Hepatocyte (in vitro differentiated cells): Measurements from ENCODE around the gene EPHX1. TPM values are rescaled to one million over a fixed set of nuclear protein-coding genes. Genes with fewer than 3 reads are reported as not detected.
"Not testable (repeated sequence)": the region's sequence is repeated elsewhere in the genome, so short reads cannot be mapped to it uniquely, and the experiment has no call there.

Source experiments
- DNase-seq: peaks from one replicate; pipeline ENCODE4 v3.0.0-alpha.2; 2016; ENCODE audit warnings: low spot score
- H2AFZ ChIP-seq: fragments of 200-600 bp; sonication (generic); 2 replicates; pipeline ENCODE4 v1.6.0; 2016; ENCODE audit warnings: antibody characterized with exemption, mild to moderate bottlenecking
- H3K27ac ChIP-seq: fragments of 200-600 bp; sonication (generic); 2 replicates; pipeline ENCODE4 v1.5.1; 2016; ENCODE audit warnings: mild to moderate bottlenecking
- H3K27me3 ChIP-seq: fragments of 200-600 bp; sonication (generic); 2 replicates; pipeline ENCODE4 v1.6.1; 2016
- H3K36me3 ChIP-seq: fragments of 200-600 bp; sonication (generic); replicated peaks from 2 replicates; pipeline ENCODE4 v1.5.1; 2016; ENCODE audit warnings: low read depth; ENCODE audit not compliant: insufficient read depth
- H3K4me1 ChIP-seq: fragments of 200-600 bp; sonication (generic); 2 replicates; pipeline ENCODE4 v1.5.1; 2016; ENCODE audit warnings: mild to moderate bottlenecking, moderate library complexity; ENCODE audit not compliant: insufficient read depth
- H3K4me2 ChIP-seq: fragments of 200-600 bp; sonication (generic); 2 replicates; pipeline ENCODE4 v1.6.0; 2016
- H3K4me3 ChIP-seq: fragments of 200-600 bp; sonication (generic); 2 replicates; pipeline ENCODE4 v1.5.1; 2016; ENCODE audit warnings: mild to moderate bottlenecking
- H3K79me2 ChIP-seq: fragments of 200-600 bp; sonication (generic); 2 replicates; pipeline ENCODE4 v1.6.0; 2017; ENCODE audit warnings: mild to moderate bottlenecking
- H3K9me2 ChIP-seq: fragments of 200-600 bp; sonication (generic); replicated peaks from 2 replicates; pipeline ENCODE4 v1.6.0; 2017; ENCODE audit warnings: mild to moderate bottlenecking; ENCODE audit not compliant: insufficient read depth
- H3K9me3 ChIP-seq: fragments of 200-600 bp; sonication (generic); 2 replicates; pipeline ENCODE4 v1.5.1; 2016; ENCODE audit warnings: low read depth, mild to moderate bottlenecking
- H4K20me1 ChIP-seq: fragments of 200-600 bp; sonication (generic); 2 replicates; pipeline ENCODE4 v1.6.0; 2016; ENCODE audit warnings: mild to moderate bottlenecking; ENCODE audit not compliant: insufficient read depth, poor library complexity, severe bottlenecking
- EZH2 ChIP-seq: fragments of 200-600 bp; sonication (generic); IDR thresholded peaks from 2 replicates; pipeline ENCODE4 v1.6.1; 2016; ENCODE audit warnings: antibody characterized with exemption, mild to moderate bottlenecking, borderline replicate concordance
- EZH2phosphoT487 ChIP-seq: fragments of 200-600 bp; sonication (generic); IDR thresholded peaks from one replicate; pipeline ENCODE4 v1.6.1; 2018; ENCODE audit warnings: antibody characterized with exemption, mild to moderate bottlenecking, low read depth, moderate library complexity; ENCODE audit not compliant: unreplicated experiment, severe bottlenecking
- WGBS: methylation state at CpG from one replicate; pipeline ENCODE4 v1.1.6; 2016; ENCODE audit warnings: low lambda C conversion rate; ENCODE audit errors: missing lambda C conversion rate; 5-methylcytosine and 5-hydroxymethylcytosine counted together
- polyA plus RNA-seq: library from polyadenylated mRNA; unstranded; fragments of >200 nt; fragmentation: Nextera tagmentation; extraction: Ambion mirVana; gene quantifications from 2 replicates; pipeline ENCODE4 v1.2.1, GENCODE V29; 2016
- total RNA-seq: library from RNA; depleted of rRNA; stranded (reverse); fragments of >200 nt; gene quantifications from 2 replicates; pipeline ENCODE4 v1.2.3, GENCODE V29; 2014
- TF ChIP-seq, protein P1 (sequence below): fragments of 200-600 bp; sonication (generic); IDR thresholded peaks from 2 replicates; pipeline ENCODE4 v1.5.1; 2016; ENCODE audit warnings: antibody characterized with exemption, mild to moderate bottlenecking; ENCODE audit not compliant: poor library complexity

Gene EPHX1
- total and polyA plus RNA-seq, 2 experiments from 2014 or later = 133 to 138 TPM

DNA sequence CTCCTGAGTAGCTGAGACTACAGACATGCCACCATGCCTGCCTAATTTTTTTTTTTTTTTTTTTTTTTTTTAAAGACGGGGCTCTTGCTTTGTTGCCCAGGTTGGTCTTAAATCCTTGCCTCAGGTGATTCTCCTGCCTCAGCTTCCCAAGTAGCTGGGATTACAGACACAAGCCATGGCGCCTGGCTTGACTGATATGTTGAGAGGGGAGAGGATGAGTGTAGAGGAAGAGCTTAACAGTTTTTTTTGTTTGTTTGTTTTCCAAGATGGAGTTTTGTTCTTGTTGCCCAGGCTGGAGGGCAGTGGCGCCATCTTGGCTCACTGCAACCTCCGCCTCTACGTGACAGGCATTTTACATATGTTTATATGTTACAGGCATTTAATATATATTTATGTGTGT lies 29.8 kb upstream of the EPHX1 start:
- Histone ChIP-seq H3K4me1 (peaks cover 23% of the 10 kb centered on the region), H3K9me3 (no peaks in the 10 kb centered on the region), H3K4me2 (peak overlapping the region; percentile 81), H3K27ac (no peak overlapping the region), H2AFZ (no peak overlapping the region), H3K79me2 (peaks cover 74% of the 10 kb centered on the region), H3K36me3 (no peaks in the 10 kb centered on the region), H3K9me2 (no peaks in the 10 kb centered on the region), H3K27me3 (no peaks in the 10 kb centered on the region), H4K20me1 (peaks cover 51% of the 10 kb centered on the region), H3K4me3 (no peak overlapping the region)
- 94% methylated on average over 5 of the region's 5 CpGs for WGBS
- no peak for DNase-seq
- TF ChIP-seq EZH2phosphoT487 = no peak
- TF ChIP-seq EZH2 = no peak
- TF ChIP-seq, protein P1, sequence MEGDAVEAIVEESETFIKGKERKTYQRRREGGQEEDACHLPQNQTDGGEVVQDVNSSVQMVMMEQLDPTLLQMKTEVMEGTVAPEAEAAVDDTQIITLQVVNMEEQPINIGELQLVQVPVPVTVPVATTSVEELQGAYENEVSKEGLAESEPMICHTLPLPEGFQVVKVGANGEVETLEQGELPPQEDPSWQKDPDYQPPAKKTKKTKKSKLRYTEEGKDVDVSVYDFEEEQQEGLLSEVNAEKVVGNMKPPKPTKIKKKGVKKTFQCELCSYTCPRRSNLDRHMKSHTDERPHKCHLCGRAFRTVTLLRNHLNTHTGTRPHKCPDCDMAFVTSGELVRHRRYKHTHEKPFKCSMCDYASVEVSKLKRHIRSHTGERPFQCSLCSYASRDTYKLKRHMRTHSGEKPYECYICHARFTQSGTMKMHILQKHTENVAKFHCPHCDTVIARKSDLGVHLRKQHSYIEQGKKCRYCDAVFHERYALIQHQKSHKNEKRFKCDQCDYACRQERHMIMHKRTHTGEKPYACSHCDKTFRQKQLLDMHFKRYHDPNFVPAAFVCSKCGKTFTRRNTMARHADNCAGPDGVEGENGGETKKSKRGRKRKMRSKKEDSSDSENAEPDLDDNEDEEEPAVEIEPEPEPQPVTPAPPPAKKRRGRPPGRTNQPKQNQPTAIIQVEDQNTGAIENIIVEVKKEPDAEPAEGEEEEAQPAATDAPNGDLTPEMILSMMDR = no peak

DNA sequence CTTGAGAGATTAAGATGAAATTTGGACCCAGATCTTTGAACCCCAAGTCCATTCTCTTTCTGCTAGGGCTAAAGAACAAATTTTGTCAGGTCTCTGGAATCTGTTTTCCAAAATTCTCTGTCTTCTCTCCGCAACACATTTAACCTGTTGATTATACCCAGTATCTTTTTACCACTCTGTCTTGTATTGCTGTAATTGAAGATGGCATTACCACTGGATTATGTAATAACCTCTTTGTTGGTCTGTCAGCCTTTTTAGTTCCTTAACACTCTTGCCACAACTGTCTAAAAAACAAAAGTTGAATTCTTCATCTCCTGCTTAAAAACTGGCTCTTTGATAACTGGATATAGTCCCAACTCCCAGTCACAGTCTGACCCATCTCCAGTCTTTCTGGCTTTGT lies 29.3 kb upstream of the EPHX1 start:
- Histone ChIP-seq H2AFZ (no peak overlapping the region), H3K79me2 (peaks cover 79% of the 10 kb centered on the region), H3K4me3 (no peak overlapping the region), H4K20me1 (peaks cover 51% of the 10 kb centered on the region), H3K4me2 (peak overlapping the region; percentile 81), H3K9me2 (no peaks in the 10 kb centered on the region), H3K4me1 (peaks cover 23% of the 10 kb centered on the region), H3K9me3 (no peaks in the 10 kb centered on the region), H3K27me3 (no peaks in the 10 kb centered on the region), H3K27ac (no peak overlapping the region), H3K36me3 (no peaks in the 10 kb centered on the region)
- no peak for TF ChIP-seq EZH2phosphoT487
- TF ChIP-seq EZH2 = no peak
- TF ChIP-seq, protein P1 = no peak
- 100% methylated on average over 1 of the region's 1 CpG for WGBS
- no peak for DNase-seq

DNA sequence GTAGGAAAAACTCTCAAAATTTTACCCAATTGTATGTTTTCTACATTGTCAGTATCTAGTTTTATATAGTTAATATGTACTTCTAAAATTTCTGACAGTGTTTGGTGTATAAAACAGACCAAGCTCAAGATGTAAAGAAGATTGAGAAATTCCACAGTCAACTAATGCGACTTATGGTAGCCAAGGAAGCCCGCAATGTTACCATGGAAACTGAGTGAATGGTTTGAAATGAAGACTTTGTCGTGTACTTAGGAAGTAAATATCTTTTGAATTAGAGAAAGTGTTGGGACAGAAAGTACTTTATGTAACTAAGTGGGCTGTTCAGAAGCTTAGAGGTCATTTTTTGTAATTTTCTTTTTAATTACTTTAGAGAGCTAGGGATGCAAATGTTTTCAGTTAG lies 20.8 kb upstream of the EPHX1 start:
- H3K36me3 ChIP-seq = not testable (repeated sequence)
- H3K79me2 ChIP-seq = peaks cover 53% of the 10 kb centered on the region

DNA sequence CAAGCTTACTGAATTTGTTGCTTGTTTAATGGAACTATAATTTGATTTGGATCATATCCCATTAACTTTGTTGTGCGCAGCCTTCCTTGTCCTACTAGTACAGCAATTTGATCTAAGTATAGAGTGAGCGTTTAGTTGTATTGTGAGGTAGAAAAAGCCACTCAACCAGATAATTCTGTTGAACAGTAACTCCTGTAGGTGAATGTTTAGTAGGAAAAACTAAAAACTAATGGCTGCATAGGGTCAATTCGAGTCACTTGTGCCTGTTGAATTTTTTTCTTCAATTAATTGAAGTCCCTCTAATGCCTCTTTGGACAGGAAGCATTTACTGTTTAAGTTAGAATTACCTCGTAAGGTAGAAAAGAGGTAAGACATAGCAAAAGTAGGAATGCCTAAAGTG lies 15.0 kb upstream of the EPHX1 start:
- no peak for DNase-seq
- WGBS = 97% methylated on average over 4 of the region's 4 CpGs

More for the DNA sequence above, 20.8 kb upstream of the EPHX1 start:
- 87% methylated on average over 3 of the region's 3 CpGs for WGBS
- H3K9me2 ChIP-seq, H3K27me3 ChIP-seq, H3K4me2 ChIP-seq, H3K4me1 ChIP-seq, H3K9me3 ChIP-seq, H2AFZ ChIP-seq, H3K4me3 ChIP-seq, H4K20me1 ChIP-seq, H3K27ac ChIP-seq, DNase-seq: not testable (repeated sequence)

GRCh38 chr1:225796097-225796496 lies 13.8 kb upstream of the EPHX1 start:
- over 99% methylated on average over 18 of the region's 18 CpGs for WGBS
- not testable (repeated sequence) for H2AFZ ChIP-seq, H3K4me1 ChIP-seq, H3K9me2 ChIP-seq, H3K79me2 ChIP-seq, H3K27ac ChIP-seq, H3K9me3 ChIP-seq, H3K4me3 ChIP-seq, H4K20me1 ChIP-seq, DNase-seq, H3K36me3 ChIP-seq, H3K27me3 ChIP-seq, H3K4me2 ChIP-seq

More for the DNA sequence above, 15.0 kb upstream of the EPHX1 start:
- H3K9me3 ChIP-seq = no peaks in the 10 kb centered on the region
- no peak overlapping the region for H3K4me3 ChIP-seq
- H4K20me1 ChIP-seq = no peaks in the 10 kb centered on the region
- no peak overlapping the region for H3K27ac ChIP-seq
- H3K9me2 ChIP-seq = no peaks in the 10 kb centered on the region
- H3K36me3 ChIP-seq = no peaks in the 10 kb centered on the region
- peaks cover 4% of the 10 kb centered on the region for H3K79me2 ChIP-seq
- TF ChIP-seq EZH2phosphoT487 (no peak), EZH2 (no peak)
- TF ChIP-seq, protein P1 = no peak
- H3K27me3 ChIP-seq = no peaks in the 10 kb centered on the region
- H2AFZ ChIP-seq = no peak overlapping the region
- H3K4me2 ChIP-seq = no peak overlapping the region
- H3K4me1 ChIP-seq = no peaks in the 10 kb centered on the region

GRCh38 chr1:225801146-225801545 lies 8.8 kb upstream of the EPHX1 start:
- DNase-seq, H3K4me1 ChIP-seq, H3K27ac ChIP-seq, H3K27me3 ChIP-seq, H3K4me3 ChIP-seq, H4K20me1 ChIP-seq, H2AFZ ChIP-seq, H3K9me2 ChIP-seq, H3K4me2 ChIP-seq, H3K9me3 ChIP-seq, H3K36me3 ChIP-seq, H3K79me2 ChIP-seq: not testable (repeated sequence)
- WGBS = 97% methylated on average over 7 of the region's 7 CpGs
